Stimulated activated CD8-positive, alpha-beta memory T cell treated with anti-CD3 and anti-CD28 coated beads, Interleukin-12 subunit alpha, Interleukin-12 subunit beta, amount 100 ng/mL, for 1 hour (primary cell): ENCODE results near the gene MAGOH.
"Not testable (repeated sequence)": the region's sequence is repeated elsewhere in the genome, so short reads cannot be mapped to it uniquely, and the experiment has no call there.

Experiments used
- DNase-seq: peaks from one replicate; pipeline ENCODE4 v3.0.0-alpha.2; 2020; ENCODE audit warnings: low read depth

Gene MAGOH

DNA sequence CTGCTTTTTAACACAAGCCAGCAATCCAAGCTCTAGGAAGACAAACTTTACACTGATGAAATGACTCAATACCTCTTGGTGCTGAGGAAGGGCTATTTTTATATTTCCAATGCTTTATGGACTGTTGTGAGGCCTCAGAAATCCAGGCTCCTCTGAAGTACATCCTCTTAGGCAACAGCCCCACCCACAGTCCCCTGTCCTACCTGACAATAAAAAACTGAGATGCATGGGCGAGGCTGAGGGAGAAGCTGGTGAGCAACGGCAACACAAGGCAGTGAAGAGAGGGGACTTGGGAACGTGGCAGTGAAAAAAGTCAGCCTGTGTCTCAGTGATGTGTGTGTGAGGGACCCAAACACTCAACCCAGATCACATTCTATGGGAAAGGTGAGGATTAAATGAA is 51.8 kb downstream of the MAGOH start:
- DNase-seq = no peak

DNA sequence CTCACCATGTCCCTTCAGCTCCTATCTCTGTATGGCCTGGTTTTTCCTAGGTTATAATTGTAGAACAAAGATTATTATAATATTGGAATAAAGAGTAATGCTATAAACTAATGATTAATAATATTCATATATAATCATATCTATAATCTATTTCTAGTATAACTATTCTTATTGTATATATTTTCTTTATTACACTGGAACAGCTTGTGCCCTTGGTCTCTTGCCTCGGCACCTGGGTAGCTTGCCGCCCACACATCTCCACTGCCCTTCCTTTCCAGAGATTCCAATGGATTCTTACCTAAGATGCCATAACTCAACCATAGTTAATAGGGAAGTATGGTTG is 52.4 kb downstream of the MAGOH start:
- not testable (repeated sequence) for DNase-seq

DNA sequence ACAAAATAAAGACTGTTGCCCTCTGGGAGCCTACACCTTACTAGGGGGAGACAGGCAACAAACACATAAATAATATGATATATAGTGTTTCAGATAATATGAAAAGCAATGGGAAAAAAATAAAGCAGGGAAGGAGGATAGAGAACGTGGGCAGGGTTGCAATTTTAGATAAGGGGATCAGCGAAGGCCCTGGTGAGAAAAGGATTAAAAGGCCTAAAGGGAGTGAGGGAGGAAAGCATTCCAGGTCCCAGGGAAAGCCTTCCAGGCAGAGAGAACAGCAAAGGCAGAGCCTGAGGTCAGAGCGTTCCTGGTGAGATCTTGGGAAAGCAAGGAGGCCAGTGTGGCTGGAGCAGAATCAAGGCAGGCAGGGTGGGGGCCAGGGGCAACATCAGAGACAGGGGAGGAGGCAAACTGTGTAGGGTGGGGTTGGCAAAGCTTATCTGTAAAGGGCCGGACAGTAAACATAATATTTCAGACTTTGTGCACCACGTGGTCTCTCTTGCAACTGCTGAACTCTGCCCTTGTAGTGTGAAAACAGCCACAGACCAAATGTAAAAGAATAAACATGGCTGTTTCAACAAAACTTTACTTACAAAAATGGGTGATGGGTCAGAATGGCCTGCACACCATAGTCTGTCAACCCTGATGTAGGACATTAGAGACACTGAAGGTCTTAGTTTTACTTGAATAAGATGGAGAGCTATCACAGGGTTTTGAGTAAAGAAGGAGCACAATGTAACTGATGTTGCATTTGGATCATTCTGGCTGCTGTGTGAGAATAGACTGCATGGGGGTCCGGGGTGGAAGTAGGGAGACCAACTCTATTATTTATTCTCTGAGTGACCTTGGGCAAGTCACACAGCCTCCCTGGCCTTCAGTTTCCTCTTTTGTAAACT is 55.0 kb downstream of the MAGOH start:
- no peak for DNase-seq

DNA sequence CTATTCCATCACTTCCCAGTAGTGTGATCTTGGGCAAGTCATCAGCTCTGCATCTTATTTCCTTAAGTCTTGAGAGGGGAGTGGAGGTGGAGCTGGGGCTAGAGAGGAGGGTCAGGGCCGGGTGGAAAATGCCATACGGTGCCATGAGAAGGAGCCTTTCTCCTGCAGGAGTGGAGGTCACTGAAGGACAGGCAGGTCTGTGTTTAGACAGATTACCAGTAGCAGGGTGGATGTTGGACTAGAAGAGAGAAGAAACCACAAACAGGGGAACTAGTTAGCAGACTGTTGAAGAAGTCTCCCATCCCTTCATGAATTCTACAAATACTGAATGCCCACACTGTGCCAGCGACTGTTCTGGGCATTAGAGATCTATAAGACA is 55.6 kb downstream of the MAGOH start:
- no peak for DNase-seq

DNA sequence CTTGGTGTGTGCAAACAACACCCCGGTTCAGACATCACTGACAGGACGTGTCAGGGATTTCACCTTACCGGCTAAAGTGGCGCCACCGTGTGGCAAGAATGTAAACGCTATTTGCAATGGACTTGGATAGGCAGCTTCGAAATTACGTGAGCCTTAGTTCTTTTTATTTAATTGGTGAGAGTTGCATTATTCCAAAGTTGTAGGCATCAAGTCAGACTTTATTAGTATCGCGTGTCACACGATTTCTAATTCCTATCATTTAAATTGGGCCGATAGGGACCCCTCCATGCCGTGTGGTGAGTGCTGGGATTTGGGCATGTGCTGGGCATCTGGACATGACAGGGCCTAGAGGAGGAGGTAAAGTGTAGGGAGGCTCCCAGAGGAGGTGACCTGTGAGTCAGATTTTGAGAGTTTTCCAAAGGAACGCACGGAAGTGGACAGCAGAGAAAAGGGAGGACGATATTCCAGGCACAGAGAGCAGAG is 56.2 kb downstream of the MAGOH start:
- DNase-seq = peak; percentile 74

DNA sequence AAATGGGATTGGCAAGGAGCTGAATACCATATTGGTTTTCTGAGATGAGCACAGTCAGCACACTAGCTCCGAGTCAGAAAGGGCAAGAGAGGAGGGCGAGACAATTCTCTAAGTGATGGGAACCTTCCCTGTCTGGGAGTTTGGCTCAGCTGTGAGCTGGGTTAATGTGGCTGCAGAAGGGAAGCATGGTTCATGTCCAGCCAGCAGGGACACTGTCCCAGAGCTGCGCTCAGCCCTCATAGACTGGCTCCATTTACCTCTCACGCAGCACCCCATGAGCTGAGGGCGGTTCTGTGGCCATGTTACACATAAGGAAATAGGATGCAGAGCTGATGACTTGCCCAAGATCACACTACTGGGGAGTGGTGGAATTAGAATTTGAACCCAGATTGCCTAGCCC is 57.4 kb downstream of the MAGOH start:
- DNase-seq = no peak

DNA sequence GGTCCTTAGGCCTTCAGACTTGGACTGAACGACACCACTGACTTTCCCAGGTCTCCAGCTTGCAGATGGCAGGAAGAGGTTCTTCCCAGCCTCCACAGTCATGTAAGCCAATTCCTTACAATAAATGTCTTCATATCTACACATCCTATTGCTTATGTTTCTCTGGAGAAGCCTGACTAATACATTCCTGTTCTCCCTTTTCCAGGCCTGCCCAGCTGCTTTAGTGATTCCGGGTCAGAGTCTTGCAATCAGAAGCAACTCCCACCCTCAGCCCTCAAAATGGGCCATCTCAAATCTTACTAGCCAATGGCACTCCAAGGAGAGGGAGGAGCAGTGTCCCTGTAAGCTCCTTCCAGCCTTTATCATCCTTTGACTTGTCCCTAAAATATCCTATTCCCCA is 58.1 kb downstream of the MAGOH start:
- no peak for DNase-seq
